ENCODE results near the gene NF1. TPM values are rescaled to one million over a fixed set of nuclear protein-coding genes. Genes with fewer than 3 reads are reported as not detected.

The NF1 gene
- total RNA-seq, 1 donor from 2014 or later: 82.5 TPM

GRCh38 chr17:31216031-31216751 is 121.4 kb downstream of the NF1 start:
- no peak for DNase-seq (ENCODE audit: low spot score, unreplicated experiment)
- Mint-ChIP-seq H3K36me3 (ENCODE audit: insufficient read depth) (peaks cover 7% of the 10 kb centered on the region), H3K27ac (no peak overlapping the region), H3K4me1 (ENCODE audit: low read depth) (no peaks in the 10 kb centered on the region), H3K9me3 (ENCODE audit: low read depth) (no peaks in the 10 kb centered on the region), H3K27me3 (no peaks in the 10 kb centered on the region), H3K4me3 (ENCODE audit: low read depth) (no peak overlapping the region)
- TF ChIP-seq CTCF (IDR thresholded peaks at IDR 0.05; ENCODE audit: unreplicated experiment): peak; percentile 77

GRCh38 chr17:31224366-31224765 is 129.6 kb downstream of the NF1 start:
- no peak for TF ChIP-seq CTCF (IDR thresholded peaks at IDR 0.05; ENCODE audit: unreplicated experiment)
- Mint-ChIP-seq H3K27ac (no peak overlapping the region), H3K4me1 (ENCODE audit: low read depth) (no peaks in the 10 kb centered on the region), H3K9me3 (ENCODE audit: low read depth) (no peaks in the 10 kb centered on the region), H3K27me3 (no peaks in the 10 kb centered on the region), H3K4me3 (ENCODE audit: low read depth) (no peak overlapping the region), H3K36me3 (ENCODE audit: insufficient read depth) (peaks cover 10% of the 10 kb centered on the region)
- no peak for DNase-seq (ENCODE audit: low spot score, unreplicated experiment)

GRCh38 chr17:31225831-31226230 is 131.1 kb downstream of the NF1 start:
- Mint-ChIP-seq H3K27me3 (no peaks in the 10 kb centered on the region), H3K4me1 (ENCODE audit: low read depth) (peaks cover 2% of the 10 kb centered on the region), H3K36me3 (ENCODE audit: insufficient read depth) (peaks cover 11% of the 10 kb centered on the region), H3K4me3 (ENCODE audit: low read depth) (no peak overlapping the region), H3K9me3 (ENCODE audit: low read depth) (no peaks in the 10 kb centered on the region), H3K27ac (no peak overlapping the region)
- no peak for TF ChIP-seq CTCF (IDR thresholded peaks at IDR 0.05; ENCODE audit: unreplicated experiment)
- no peak for DNase-seq (ENCODE audit: low spot score, unreplicated experiment)

DNA sequence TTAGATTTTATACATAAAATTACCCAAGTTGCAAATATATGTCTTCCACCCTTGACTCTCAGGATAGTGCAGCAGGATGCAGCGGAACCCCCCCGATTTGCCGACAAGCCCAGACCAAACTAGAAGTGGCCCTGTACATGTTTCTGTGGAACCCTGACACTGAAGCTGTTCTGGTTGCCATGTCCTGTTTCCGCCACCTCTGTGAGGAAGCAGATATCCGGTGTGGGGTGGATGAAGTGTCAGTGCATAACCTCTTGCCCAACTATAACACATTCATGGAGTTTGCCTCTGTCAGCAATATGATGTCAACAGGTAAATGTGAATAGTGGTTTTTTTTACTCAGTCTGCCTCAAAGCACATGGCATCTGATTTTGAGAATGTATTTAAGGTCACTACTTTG is 131.6 kb downstream of the NF1 start:
- TF ChIP-seq CTCF (IDR thresholded peaks at IDR 0.05; ENCODE audit: unreplicated experiment): no peak
- DNase-seq (ENCODE audit: low spot score, unreplicated experiment): no peak
- Mint-ChIP-seq H3K4me3 (ENCODE audit: low read depth) (no peak overlapping the region), H3K27me3 (no peaks in the 10 kb centered on the region), H3K4me1 (ENCODE audit: low read depth) (peaks cover 2% of the 10 kb centered on the region), H3K9me3 (ENCODE audit: low read depth) (no peaks in the 10 kb centered on the region), H3K27ac (no peak overlapping the region), H3K36me3 (ENCODE audit: insufficient read depth) (peaks cover 11% of the 10 kb centered on the region)

- H3K4me1 Mint-ChIP-seq (ENCODE audit: low read depth): peaks cover 2% of the 10 kb centered on the region
- no peak for TF ChIP-seq CTCF (IDR thresholded peaks at IDR 0.05; ENCODE audit: unreplicated experiment)
- H3K9me3 Mint-ChIP-seq (ENCODE audit: low read depth): no peaks in the 10 kb centered on the region
- no peak overlapping the region for H3K27ac Mint-ChIP-seq
- H3K27me3 Mint-ChIP-seq: no peaks in the 10 kb centered on the region
- H3K4me3 Mint-ChIP-seq (ENCODE audit: low read depth): no peak overlapping the region
- H3K36me3 Mint-ChIP-seq (ENCODE audit: insufficient read depth): peaks cover 13% of the 10 kb centered on the region
- DNase-seq (ENCODE audit: low spot score, unreplicated experiment): no peak
These were observed 132.2 kb downstream of the NF1 start for GRCh38 chr17:31226950-31227349.

Data from progenitor cell of endocrine pancreas (in vitro differentiated cells).